Cardiac fibroblast (primary cell): ENCODE results near the gene DENND5A.
"Not testable (repeated sequence)": the region's sequence is repeated elsewhere in the genome, so short reads cannot be mapped to it uniquely, and the experiment has no call there.

ENCODE experiments used
- DNase-seq, 2 donors: peaks; one replicate each; pipeline versions ENCODE4 v3.0.0 to v3.0.0-alpha.2; 2010; ENCODE audit warnings: low read depth in 2 of 2
- H3K4me3 ChIP-seq, 2 donors: replicated peaks in 1 of 2; 1 replicate in 1 of 2; 2 replicates in 1 of 2; pipeline ENCODE4 v1.5.1; 2011; ENCODE audit warnings: low read depth in 2 of 2, low read length in 2 of 2, mild to moderate bottlenecking in 2 of 2, moderate library complexity in 1 of 2
- TF ChIP-seq, protein P1 (sequence below): IDR thresholded peaks from one replicate; pipeline ENCODE4 v1.5.1; 2011; ENCODE audit warnings: low read depth, mild to moderate bottlenecking, low read length, inconsistent platforms

DENND5A gene

DNA sequence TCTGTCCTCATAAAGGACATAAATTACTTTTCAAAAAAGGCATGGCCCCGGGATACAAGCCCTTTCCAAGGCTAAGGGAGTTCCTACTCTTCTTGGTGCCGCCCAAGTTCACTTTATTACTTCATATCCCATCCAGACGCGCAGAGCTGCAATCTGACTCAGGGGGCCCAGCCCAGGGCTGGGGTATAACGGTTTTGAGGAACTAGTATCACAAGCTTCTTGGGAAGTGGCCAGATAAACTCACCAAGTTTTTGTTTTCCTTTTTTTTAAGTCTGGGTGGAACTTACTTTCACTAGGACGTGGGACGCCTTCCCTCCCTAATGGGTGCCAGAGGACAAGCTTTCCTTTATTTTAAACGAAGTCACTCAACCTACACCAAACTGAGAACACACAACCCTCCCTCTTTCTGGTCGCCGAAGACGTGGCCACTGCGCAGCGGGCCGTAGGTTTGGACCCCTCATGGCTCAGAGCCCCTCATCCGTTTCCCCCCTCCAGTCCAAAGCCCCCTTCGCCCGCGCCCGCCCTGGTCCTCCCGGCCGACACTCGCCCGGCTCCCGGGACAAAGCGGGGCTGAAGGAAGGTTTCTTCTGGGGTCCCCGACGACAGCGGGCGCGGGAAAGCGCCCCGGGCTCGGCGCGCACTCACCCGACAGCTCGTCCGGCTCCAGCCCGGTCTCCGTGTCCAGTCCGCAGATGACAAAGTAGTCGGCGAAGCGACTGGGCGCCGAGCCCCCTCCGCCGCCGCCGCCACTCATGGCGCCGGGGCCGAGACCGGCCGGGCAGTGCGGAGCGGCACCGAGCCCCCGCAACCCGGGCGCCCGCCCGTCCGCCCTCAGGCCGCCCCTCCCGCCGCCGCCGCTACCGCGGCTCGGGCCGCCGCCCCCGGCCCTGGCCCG is 587 bp downstream of the DENND5A start:
- TF ChIP-seq, protein P1, sequence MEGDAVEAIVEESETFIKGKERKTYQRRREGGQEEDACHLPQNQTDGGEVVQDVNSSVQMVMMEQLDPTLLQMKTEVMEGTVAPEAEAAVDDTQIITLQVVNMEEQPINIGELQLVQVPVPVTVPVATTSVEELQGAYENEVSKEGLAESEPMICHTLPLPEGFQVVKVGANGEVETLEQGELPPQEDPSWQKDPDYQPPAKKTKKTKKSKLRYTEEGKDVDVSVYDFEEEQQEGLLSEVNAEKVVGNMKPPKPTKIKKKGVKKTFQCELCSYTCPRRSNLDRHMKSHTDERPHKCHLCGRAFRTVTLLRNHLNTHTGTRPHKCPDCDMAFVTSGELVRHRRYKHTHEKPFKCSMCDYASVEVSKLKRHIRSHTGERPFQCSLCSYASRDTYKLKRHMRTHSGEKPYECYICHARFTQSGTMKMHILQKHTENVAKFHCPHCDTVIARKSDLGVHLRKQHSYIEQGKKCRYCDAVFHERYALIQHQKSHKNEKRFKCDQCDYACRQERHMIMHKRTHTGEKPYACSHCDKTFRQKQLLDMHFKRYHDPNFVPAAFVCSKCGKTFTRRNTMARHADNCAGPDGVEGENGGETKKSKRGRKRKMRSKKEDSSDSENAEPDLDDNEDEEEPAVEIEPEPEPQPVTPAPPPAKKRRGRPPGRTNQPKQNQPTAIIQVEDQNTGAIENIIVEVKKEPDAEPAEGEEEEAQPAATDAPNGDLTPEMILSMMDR = no peak
- peak; percentile 89 to 93 for DNase-seq

DNA sequence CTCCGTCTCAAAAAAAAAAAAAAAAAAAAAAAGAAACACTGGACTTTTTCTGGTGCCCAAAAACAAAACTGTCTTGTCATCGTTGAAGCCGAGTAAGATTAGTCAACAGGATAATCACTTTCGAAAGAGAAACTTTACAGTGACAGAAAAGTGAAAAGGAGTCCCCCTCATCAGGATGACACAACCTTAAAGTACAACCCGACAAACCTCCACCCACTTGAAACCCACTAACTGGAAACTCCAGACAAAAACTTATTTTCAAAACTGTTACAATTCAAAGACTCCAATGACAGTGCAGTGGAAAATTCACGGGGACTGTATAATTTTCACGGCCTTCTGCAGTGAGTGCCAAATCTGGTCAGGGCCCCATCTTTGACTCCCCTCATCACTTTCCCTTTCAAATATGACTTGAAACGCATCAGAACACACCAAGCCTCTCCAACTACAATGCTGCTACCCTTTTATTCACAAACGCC is 1.3 kb downstream of the DENND5A start:
- DNase-seq = peak; percentile 26 to 67
- TF ChIP-seq, protein P1 = no peak
- peak overlapping the region; percentile 83 to 84 for H3K4me3 ChIP-seq

More for the DNA sequence above, 587 bp downstream of the DENND5A start:
- peak overlapping the region; percentile 83 to 84 for H3K4me3 ChIP-seq

DNA sequence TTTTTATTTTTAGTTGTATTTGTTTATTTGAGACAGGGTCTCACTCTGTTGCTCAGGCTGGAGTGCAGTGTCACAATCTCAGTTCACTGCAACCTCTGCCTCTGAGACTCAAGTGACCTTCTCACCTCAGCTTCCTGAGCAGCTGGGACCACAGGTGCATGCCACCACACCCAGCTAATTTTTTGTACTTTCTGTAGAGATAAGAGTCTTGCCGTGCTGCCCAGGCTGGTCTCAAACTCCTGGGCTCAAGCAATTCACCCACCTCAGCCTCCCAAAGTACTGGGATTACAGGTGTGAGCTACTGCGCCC is 4.4 kb downstream of the DENND5A start:
- H3K4me3 ChIP-seq, DNase-seq: not testable (repeated sequence)

DNA sequence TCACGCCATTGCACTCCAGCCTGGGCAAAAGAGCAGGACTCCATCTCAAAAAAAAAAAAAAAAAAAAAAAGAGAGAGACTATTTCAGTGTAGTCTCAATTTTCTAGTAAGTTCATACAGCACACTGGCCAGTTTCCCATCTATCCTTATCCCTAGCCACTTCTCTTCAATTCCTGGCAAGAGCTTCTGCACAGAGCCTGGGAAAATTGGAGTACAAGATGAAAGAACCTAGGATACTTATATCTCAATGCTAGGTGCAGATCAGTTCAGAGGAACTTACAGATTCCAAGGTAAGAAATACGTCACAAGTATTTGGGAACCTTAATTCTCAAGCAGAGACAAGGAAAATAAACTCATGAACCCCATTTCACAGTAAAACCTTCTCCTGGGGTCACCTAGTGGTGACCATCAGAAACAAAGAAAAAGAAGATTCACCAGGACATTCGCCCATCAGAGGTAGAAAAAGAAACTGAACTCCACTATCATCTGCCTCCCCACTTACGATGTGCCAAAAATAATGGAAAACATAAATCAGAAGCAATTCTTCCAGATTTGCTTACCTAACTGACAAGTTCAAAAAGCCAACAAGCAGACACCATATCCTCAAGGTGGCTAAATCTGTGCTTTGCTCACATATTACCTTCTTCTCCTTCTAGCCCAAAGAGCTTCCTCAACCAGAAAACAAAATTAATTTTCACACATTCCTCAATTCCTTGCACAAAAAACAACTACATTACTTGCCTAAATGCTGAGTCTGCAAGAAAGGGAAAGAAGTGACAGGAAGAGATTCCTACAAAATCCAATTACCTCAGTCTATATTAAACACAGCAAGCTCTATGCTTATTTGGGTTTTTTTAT is 4.9 kb downstream of the DENND5A start:
- H3K4me3 ChIP-seq = no peak overlapping the region
- TF ChIP-seq, protein P1 = peak; percentile 30
- DNase-seq = peak; percentile 14 to 32

DNA sequence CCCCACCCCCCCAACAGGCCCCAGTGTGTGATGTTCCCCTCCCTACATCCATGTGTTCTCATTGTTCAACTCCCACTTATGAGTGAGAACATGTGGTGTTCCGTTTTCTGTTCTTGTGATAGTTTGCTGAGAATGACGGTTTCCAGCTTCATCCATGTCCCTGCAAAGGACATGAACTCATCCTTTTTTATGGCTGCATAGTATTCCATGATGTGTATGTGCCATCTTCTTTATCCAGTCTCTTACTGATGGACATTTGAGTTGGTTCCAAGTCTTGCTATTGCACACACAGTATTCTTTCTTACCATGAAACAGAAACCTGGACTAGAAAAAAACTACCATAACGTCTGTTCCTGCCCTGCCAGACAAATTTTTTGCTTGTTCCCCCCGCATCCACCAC is 6.9 kb downstream of the DENND5A start:
- H3K4me3 ChIP-seq, DNase-seq: not testable (repeated sequence)

DNA sequence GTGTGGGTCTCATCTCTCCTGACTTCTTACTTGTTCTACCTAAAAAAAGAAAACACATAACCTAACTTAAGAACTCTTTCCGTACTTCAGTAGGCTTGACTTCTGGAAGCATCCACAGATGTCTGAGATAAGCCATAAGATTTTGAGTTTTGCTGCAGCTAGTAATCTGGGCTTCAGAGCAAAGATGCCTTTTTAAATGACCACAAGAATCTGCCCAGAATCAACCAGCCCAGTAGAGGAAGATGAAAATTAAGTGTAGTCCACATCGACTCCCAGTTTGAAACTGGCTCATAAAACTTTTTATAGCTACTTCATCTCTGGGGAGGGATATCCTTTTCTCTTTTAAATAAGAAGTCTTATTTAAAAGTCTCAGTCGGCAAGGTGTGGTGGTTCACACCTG is 10.7 kb downstream of the DENND5A start:
- DNase-seq = no peak
- H3K4me3 ChIP-seq = no peak overlapping the region
- TF ChIP-seq, protein P1 = no peak

DNA sequence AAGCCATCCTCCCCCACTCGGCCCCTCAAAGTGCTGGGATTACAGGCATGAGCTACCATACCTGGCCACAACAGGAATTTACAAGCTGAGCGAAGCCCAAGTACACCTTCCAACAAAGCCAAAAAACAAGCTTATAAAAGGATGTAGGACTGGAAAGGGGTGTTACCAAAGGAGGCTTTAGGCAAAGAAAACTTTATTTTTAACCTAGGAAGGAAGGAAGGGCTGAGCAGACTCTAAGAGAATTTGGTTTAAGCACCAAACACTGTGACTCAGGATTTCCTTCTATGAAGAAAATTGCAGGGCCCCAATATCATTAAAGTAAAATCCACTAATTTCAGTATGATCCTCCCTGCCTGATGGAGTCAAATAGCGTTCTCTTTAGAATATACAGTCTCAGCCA is 12.1 kb downstream of the DENND5A start:
- TF ChIP-seq, protein P1 = no peak
- no peak for DNase-seq
- no peak overlapping the region for H3K4me3 ChIP-seq
